ENCODE measurements around the gene IFI30. TPM values are rescaled to one million over a fixed set of nuclear protein-coding genes. Genes with fewer than 3 reads are reported as not detected.
"Not testable (repeated sequence)": the region's sequence is repeated elsewhere in the genome, so short reads cannot be mapped to it uniquely, and the experiment has no call there.

Gene IFI30
- total RNA-seq, 1 experiment from 2014 or later = 16.3 TPM

GRCh38 chr19:18208098-18208951, 34.7 kb downstream of the IFI30 start:
- peak; percentile 39 for DNase-seq (ENCODE audit: low read depth, low spot score)
- in situ Hi-C loops (cut with HindIII; ENCODE audit: low pct_unique_long_range_greater_than_20kb, low sequenced_read_pairs) = no loop called here

DNA sequence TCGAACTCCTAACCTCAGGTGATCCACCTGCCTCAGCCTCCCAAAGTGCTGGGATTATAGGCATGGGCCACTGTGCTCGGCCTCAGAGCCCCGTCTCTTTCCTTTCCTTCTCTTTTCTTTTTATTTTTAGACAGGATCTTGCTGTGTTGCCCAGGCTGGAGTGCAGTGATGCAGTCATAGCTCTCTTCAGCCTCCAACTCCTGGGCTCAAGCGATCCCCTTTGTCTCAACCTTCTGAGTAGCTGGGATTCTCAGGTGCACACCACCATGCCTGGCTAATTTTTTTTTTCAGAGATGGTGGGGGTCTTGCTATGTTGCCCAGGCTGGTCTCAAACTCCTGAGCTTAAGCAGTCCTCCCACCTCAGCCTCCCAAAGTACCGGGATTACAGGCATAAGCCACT, 36.3 kb downstream of the IFI30 start:
- in situ Hi-C loops (cut with HindIII; ENCODE audit: low pct_unique_long_range_greater_than_20kb, low sequenced_read_pairs); DNase-seq (ENCODE audit: low read depth, low spot score): not testable (repeated sequence)

DNA sequence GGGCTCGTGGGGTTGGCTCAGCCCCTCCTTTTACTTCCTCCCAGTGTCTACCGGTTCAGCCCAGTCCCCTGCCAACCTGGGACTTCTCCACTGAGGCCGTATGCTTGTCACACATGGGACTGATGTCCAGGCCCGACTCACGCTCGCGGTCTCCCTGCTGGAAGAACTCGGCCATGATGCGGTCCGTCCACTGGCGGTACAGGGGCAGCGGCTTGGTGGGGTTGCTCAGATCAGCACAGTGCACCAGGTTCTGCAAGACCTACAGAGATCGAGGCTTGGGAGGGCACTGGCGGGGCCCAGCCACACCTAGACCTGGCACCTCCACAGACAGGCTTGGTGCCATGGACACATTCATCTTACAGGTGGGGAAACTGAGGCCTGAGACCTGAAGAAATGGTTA, 38.1 kb downstream of the IFI30 start:
- DNase-seq (ENCODE audit: low read depth, low spot score) = no peak
- in situ Hi-C loops (cut with HindIII; ENCODE audit: low pct_unique_long_range_greater_than_20kb, low sequenced_read_pairs) = no loop called here

DNA sequence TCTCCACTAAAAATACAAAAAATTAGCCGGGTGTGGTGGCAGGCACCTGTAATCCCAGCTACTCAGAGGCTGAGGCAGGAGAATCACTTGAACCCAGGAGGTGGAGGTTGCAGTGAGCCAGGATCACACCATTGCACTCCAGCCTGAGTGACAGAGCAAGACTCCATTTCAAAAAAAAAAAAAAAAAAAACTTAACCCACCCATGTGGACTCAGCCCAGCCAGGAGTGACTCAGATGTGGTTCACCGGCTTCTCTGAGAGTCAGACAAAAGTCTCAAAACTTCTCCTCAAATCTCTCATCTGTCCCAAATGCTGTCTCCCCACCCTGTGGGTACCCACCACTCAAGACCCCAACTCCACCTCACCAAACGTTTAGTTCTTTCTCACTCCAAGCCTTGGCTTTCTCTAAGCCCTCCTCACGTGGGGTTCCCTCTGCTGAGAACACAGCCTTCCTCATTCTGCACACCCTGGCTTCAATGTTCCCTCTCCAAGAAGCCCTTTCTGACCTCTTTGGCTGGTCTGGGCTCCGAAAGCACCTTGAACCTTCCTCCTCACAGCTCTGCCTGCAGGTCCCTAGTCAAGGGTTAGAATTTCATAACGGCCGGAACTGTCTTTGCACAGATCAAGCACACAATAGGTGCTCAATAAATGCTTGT, 41.3 kb downstream of the IFI30 start:
- no peak for DNase-seq (ENCODE audit: low read depth, low spot score)
- in situ Hi-C loops (cut with HindIII; ENCODE audit: low pct_unique_long_range_greater_than_20kb, low sequenced_read_pairs) = no loop called here

GRCh38 chr19:18216789-18217188, 43.2 kb downstream of the IFI30 start:
- no peak for DNase-seq (ENCODE audit: low read depth, low spot score)
- in situ Hi-C loops (cut with HindIII; ENCODE audit: low pct_unique_long_range_greater_than_20kb, low sequenced_read_pairs) = no loop called here

GRCh38 chr19:18218159-18218558, 44.5 kb downstream of the IFI30 start:
- no peak for DNase-seq (ENCODE audit: low read depth, low spot score)
- in situ Hi-C loops (cut with HindIII; ENCODE audit: low pct_unique_long_range_greater_than_20kb, low sequenced_read_pairs) = no loop called here

- in situ Hi-C loops (cut with HindIII; ENCODE audit: low pct_unique_long_range_greater_than_20kb, low sequenced_read_pairs) = no loop called here
- DNase-seq (ENCODE audit: low read depth, low spot score) = no peak
Observed at GRCh38 chr19:18218600-18218999, 45.0 kb downstream of the IFI30 start.

DNA sequence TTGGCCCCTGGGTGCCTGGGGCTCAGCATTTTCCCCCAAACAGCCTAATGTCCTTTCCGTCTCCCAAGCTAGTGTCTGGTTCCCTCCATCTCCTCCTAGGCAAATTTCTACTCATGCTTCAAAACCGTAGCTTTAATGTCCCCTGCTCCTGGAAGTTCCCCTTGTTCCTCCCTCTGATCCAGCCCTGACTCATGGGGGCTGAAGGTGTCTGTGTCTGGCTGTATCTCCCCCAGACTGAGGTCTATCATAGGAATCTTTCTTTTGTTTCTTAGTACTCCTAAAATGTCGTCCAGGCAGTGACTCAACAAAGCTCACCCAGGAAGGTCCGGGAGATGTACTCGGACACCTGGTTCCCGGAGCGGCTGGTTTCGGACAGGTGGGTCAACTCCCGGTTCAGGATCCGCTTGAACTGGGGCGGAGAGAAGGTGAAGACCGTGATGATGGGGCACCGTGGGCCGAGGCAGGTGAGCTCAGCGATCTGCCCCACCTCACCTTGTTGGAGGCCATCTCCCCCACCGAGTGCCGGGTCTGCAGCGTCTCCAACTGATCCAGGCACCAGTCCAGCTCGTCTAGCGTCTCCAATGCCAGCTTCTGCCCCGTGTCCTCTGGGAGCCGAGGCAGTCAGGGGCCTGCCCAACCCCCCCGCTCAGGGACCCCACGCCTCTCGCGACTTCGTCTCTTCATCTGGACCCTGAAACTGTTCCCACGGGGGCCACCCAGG, 46.5 kb downstream of the IFI30 start:
- no peak for DNase-seq (ENCODE audit: low read depth, low spot score)
- in situ Hi-C loops (cut with HindIII; ENCODE audit: low pct_unique_long_range_greater_than_20kb, low sequenced_read_pairs) = no loop called here

DNA sequence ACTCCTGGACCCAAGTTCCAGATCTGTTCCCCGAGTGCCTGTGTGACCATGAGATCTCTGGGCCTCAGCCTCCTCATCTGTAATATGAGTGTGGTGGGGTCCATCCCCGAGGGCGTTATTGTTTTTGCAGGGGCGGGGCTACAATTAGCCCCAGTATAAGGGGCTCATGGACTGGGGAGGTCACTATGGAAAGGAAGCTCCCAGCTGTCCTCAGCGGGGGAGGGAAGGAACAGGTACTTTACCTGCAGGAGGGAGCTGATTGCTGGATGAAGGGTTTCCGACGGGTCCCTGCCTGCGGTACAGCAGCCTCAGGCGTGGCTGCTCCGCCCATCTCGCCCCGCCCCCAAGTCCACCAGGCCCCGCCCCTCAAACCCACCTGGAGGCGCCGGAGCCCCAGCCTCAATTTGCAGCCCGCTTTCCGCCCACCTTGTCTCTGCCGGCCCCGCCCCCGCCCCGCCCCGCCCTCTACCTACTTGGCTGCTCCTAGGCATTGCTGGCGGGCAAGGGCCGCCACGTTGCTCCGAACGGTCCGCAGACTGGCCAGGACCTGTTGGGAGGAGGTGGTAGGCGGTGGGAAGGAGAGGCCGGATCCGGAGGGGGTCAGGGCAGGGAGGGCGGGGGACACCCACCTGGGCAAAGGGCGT, 47.1 kb downstream of the IFI30 start:
- in situ Hi-C loops (cut with HindIII; ENCODE audit: low pct_unique_long_range_greater_than_20kb, low sequenced_read_pairs) = no loop called here
- DNase-seq (ENCODE audit: low read depth, low spot score) = no peak

DNA sequence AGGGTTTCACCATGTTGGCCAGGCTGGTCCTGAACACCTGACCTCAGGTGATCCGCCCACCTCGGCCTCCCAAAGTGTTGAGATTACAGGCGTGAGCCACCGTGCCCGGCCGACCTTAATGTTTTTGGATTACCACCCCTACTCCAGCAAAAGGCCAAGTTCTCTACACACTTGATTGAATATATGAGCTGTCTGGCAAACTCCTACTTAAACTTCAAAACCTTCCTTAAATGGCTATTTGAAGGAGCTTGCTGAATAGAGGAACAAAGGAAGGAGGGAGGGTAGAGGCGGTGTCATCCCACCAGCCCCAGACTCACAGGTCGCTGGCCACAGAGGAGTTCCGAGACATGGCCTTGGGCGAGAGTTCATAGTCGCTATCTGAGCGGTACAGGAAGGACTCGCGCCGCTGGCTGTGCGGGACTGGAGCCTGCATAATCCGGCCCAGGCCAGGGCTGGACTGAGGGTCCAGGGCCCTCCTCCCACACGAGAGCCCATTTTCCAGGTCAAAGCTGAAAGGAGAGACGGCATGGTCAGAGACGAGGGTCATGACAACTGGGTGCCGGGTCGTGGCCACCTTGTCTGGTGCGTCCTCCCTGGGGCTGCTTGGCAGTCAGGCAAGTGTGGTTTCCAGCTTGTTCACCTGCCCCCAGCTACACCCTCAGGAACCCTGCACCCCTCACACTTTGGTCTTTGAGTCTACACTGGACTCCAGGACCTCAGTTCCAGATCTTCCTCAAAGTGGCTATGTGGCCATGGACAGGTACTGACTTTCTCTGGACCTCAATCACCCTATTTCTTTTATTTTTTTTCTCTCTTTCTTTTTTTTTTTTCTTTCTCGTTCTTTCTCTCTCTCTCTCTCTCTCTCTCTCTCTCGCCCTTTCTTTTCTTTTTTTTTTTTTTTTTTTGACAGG, 48.5 kb downstream of the IFI30 start:
- in situ Hi-C loops (cut with HindIII; ENCODE audit: low pct_unique_long_range_greater_than_20kb, low sequenced_read_pairs) = no loop called here
- DNase-seq (ENCODE audit: low read depth, low spot score) = no peak

- in situ Hi-C loops (cut with HindIII; ENCODE audit: low pct_unique_long_range_greater_than_20kb, low sequenced_read_pairs) = no loop called here
- peak; percentile 48 for DNase-seq (ENCODE audit: low read depth, low spot score)
Observed at GRCh38 chr19:18223860-18224524, 50.4 kb downstream of the IFI30 start.

- DNase-seq (ENCODE audit: low read depth, low spot score) = peak; percentile 96
- in situ Hi-C loops (cut with HindIII; ENCODE audit: low pct_unique_long_range_greater_than_20kb, low sequenced_read_pairs) = no loop called here
Observed at GRCh38 chr19:18224525-18225354, 51.1 kb downstream of the IFI30 start.

DNA sequence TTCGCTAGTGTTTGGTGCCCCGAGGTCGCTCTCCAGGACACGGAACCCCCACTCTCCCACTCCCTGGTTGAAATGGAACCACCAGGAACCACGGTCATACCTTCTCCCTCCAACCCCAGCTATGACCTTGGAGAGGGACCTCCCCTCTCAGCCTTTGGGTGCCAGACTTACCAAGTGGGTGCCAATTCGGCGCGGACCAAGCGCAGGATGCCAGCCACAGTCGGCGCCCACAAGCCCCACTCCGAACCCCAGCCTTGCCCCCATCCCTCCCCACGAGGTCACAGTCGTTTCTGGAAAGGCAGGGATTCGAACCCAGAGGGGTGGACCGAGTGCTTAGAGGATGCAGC, 51.7 kb downstream of the IFI30 start:
- DNase-seq (ENCODE audit: low read depth, low spot score) = no peak
- in situ Hi-C loops (cut with HindIII; ENCODE audit: low pct_unique_long_range_greater_than_20kb, low sequenced_read_pairs) = no loop called here

DNA sequence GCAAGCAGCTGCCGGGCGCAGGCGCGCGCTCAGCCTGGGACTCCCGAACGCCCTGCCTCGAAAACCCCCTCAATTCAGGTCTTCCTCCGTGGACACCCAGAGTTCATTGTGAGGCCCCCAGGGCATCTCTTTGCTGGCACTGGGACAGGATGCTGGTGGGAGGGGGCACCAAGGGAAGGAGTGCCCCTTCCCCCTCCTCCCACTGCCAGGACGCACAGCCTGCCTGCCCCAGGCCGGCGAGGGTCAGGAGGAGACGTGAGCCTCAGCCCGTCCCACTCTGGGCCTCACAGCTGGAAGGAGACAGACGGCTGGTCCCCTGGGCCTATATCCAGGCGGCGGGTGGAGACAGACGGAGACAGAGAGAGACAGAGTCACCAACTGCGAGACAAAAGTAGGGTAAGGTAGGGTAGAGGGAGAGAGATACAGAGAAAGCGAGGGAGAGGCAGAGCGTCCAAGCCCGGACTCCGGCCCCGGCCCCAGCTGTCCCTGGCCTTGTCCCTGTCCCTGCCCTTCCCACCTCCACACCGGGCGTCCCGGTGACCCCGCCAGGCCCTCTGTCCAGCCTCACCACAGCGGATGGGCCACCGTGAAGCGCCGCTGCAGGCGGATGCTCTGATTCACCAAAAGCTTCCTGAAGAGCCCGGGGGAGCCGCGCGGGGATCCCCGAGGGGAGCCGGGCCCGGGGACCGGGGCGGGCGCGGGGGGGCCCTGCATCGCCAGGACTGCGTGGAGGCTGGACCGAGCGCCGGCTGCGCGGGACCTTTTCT, 52.3 kb downstream of the IFI30 start, which contains the start of gene PDE4C:
TSS of gene PDE4C (minus strand) at position 737 of the 767 bp plus-strand sequence. CDS start at position 714, 23 bp downstream.
- in situ Hi-C loops (cut with HindIII; ENCODE audit: low pct_unique_long_range_greater_than_20kb, low sequenced_read_pairs) = no loop called here
- no peak for DNase-seq (ENCODE audit: low read depth, low spot score)

Measured in SK-MEL-5 (cell line).